Panc1 (cell line): ENCODE results near the gene TRIM61.

Experiments
- POLR2AphosphoS5 ChIP-seq: IDR thresholded peaks from 2 replicates; pipeline ENCODE4 v1.6.1; 2012; ENCODE audit warnings: mild to moderate bottlenecking, low read depth, low read length, moderate library complexity
- SIN3A ChIP-seq: IDR thresholded peaks from 2 replicates; pipeline ENCODE4 v1.6.1; 2012; ENCODE audit warnings: low read depth, mild to moderate bottlenecking, low read length, moderate library complexity, borderline replicate concordance; ENCODE audit not compliant: insufficient read depth
- TF ChIP-seq, protein P1 (sequence below): fragments of 450-650 bp; IDR thresholded peaks from 2 replicates; pipeline ENCODE4 v1.5.1; 2017; ENCODE audit warnings: mild to moderate bottlenecking
- TF ChIP-seq, protein P2 (sequence below), 2 experiments: IDR thresholded peaks; 2 replicates each; pipeline ENCODE4 v1.6.1; 2011 to 2012; ENCODE audit warnings: low read depth in 2 of 2, control low read depth in 1 of 2, low read length in 1 of 2, mild to moderate bottlenecking in 1 of 2, moderate library complexity in 1 of 2; ENCODE audit not compliant: insufficient read depth in 1 of 2

DNA sequence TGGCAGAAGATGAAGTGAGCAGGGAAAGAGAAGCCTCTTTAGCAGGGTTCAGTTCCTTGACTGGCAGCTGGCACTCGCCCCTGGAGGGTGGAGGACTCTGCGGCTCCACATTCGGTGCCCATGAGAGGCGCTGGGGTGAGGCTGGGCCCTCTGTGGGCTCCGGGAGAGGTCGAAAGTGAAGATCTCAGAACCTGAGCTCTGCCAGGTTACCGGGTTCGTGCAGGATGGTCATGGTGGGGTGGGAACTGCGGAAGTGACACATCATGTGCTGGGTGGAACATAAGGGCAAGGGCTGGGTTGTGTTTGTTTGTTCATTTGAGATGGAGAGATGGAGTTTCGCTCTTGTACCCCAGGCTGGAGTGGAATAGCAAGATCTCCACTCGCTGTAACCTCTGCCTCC, 44.2 kb downstream of the TRIM61 start:
- TF ChIP-seq, protein P1, sequence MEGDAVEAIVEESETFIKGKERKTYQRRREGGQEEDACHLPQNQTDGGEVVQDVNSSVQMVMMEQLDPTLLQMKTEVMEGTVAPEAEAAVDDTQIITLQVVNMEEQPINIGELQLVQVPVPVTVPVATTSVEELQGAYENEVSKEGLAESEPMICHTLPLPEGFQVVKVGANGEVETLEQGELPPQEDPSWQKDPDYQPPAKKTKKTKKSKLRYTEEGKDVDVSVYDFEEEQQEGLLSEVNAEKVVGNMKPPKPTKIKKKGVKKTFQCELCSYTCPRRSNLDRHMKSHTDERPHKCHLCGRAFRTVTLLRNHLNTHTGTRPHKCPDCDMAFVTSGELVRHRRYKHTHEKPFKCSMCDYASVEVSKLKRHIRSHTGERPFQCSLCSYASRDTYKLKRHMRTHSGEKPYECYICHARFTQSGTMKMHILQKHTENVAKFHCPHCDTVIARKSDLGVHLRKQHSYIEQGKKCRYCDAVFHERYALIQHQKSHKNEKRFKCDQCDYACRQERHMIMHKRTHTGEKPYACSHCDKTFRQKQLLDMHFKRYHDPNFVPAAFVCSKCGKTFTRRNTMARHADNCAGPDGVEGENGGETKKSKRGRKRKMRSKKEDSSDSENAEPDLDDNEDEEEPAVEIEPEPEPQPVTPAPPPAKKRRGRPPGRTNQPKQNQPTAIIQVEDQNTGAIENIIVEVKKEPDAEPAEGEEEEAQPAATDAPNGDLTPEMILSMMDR: no peak
- TF ChIP-seq SIN3A (no peak), POLR2AphosphoS5 (no peak)
- TF ChIP-seq, protein P2, sequence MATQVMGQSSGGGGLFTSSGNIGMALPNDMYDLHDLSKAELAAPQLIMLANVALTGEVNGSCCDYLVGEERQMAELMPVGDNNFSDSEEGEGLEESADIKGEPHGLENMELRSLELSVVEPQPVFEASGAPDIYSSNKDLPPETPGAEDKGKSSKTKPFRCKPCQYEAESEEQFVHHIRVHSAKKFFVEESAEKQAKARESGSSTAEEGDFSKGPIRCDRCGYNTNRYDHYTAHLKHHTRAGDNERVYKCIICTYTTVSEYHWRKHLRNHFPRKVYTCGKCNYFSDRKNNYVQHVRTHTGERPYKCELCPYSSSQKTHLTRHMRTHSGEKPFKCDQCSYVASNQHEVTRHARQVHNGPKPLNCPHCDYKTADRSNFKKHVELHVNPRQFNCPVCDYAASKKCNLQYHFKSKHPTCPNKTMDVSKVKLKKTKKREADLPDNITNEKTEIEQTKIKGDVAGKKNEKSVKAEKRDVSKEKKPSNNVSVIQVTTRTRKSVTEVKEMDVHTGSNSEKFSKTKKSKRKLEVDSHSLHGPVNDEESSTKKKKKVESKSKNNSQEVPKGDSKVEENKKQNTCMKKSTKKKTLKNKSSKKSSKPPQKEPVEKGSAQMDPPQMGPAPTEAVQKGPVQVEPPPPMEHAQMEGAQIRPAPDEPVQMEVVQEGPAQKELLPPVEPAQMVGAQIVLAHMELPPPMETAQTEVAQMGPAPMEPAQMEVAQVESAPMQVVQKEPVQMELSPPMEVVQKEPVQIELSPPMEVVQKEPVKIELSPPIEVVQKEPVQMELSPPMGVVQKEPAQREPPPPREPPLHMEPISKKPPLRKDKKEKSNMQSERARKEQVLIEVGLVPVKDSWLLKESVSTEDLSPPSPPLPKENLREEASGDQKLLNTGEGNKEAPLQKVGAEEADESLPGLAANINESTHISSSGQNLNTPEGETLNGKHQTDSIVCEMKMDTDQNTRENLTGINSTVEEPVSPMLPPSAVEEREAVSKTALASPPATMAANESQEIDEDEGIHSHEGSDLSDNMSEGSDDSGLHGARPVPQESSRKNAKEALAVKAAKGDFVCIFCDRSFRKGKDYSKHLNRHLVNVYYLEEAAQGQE (IDR thresholded peaks at IDR 0.05; ENCODE audit: insufficient read depth in 1 of 2, low read depth in 2 of 2, low read length in 1 of 2): no peak
